ENCODE data around the gene ERAS.

Gene ERAS

GRCh38 chrX:48790477-48790876 lies 35.8 kb upstream of the ERAS start:
- no peak overlapping the region for H3K27ac Mint-ChIP-seq
- peaks cover 8% of the 10 kb centered on the region for H3K4me1 Mint-ChIP-seq (ENCODE audit: low read depth)
- H3K27me3 Mint-ChIP-seq (ENCODE audit: low read depth): peaks cover 21% of the 10 kb centered on the region
- H3K4me3 Mint-ChIP-seq: no peak overlapping the region
- H3K36me3 Mint-ChIP-seq (ENCODE audit: low read depth): no peaks in the 10 kb centered on the region
- no peaks in the 10 kb centered on the region for H3K9me3 Mint-ChIP-seq

- H3K27me3 Mint-ChIP-seq (ENCODE audit: low read depth): peaks cover 21% of the 10 kb centered on the region
- no peaks in the 10 kb centered on the region for H3K36me3 Mint-ChIP-seq (ENCODE audit: low read depth)
- H3K27ac Mint-ChIP-seq: no peak overlapping the region
- H3K4me1 Mint-ChIP-seq (ENCODE audit: low read depth): peaks cover 8% of the 10 kb centered on the region
- no peak overlapping the region for H3K4me3 Mint-ChIP-seq
- H3K9me3 Mint-ChIP-seq: no peaks in the 10 kb centered on the region
Observed at GRCh38 chrX:48791063-48791820, 35.1 kb upstream of the ERAS start.

- H3K4me1 Mint-ChIP-seq (ENCODE audit: low read depth): peaks cover 8% of the 10 kb centered on the region
- no peaks in the 10 kb centered on the region for H3K36me3 Mint-ChIP-seq (ENCODE audit: low read depth)
- H3K27ac Mint-ChIP-seq: no peak overlapping the region
- no peak overlapping the region for H3K4me3 Mint-ChIP-seq
- H3K27me3 Mint-ChIP-seq (ENCODE audit: low read depth): peaks cover 14% of the 10 kb centered on the region
- H3K9me3 Mint-ChIP-seq: no peaks in the 10 kb centered on the region
Observed at GRCh38 chrX:48792219-48792618, 34.1 kb upstream of the ERAS start.

- Mint-ChIP-seq H3K9me3 (no peaks in the 10 kb centered on the region), H3K27me3 (ENCODE audit: low read depth) (peaks cover 6% of the 10 kb centered on the region), H3K36me3 (ENCODE audit: low read depth) (no peaks in the 10 kb centered on the region), H3K4me1 (ENCODE audit: low read depth) (peaks cover 8% of the 10 kb centered on the region), H3K4me3 (no peak overlapping the region), H3K27ac (no peak overlapping the region)
Observed at GRCh38 chrX:48793935-48794334, 32.4 kb upstream of the ERAS start.

- no peak overlapping the region for H3K4me3 Mint-ChIP-seq
- peaks cover 5% of the 10 kb centered on the region for H3K4me1 Mint-ChIP-seq (ENCODE audit: low read depth)
- no peaks in the 10 kb centered on the region for H3K36me3 Mint-ChIP-seq (ENCODE audit: low read depth)
- no peaks in the 10 kb centered on the region for H3K9me3 Mint-ChIP-seq
- peaks cover 6% of the 10 kb centered on the region for H3K27me3 Mint-ChIP-seq (ENCODE audit: low read depth)
- H3K27ac Mint-ChIP-seq: no peak overlapping the region
Observed at GRCh38 chrX:48794340-48794910, 31.9 kb upstream of the ERAS start.

- H3K4me3 Mint-ChIP-seq: no peak overlapping the region
- no peaks in the 10 kb centered on the region for H3K36me3 Mint-ChIP-seq (ENCODE audit: low read depth)
- no peaks in the 10 kb centered on the region for H3K9me3 Mint-ChIP-seq
- no peaks in the 10 kb centered on the region for H3K4me1 Mint-ChIP-seq (ENCODE audit: low read depth)
- H3K27ac Mint-ChIP-seq: no peak overlapping the region
- peaks cover 1% of the 10 kb centered on the region for H3K27me3 Mint-ChIP-seq (ENCODE audit: low read depth)
Observed at GRCh38 chrX:48794911-48795515, 31.3 kb upstream of the ERAS start.

- H3K4me1 Mint-ChIP-seq (ENCODE audit: low read depth): peaks cover 11% of the 10 kb centered on the region
- H3K27me3 Mint-ChIP-seq (ENCODE audit: low read depth): no peaks in the 10 kb centered on the region
- no peaks in the 10 kb centered on the region for H3K36me3 Mint-ChIP-seq (ENCODE audit: low read depth)
- no peak overlapping the region for H3K27ac Mint-ChIP-seq
- H3K9me3 Mint-ChIP-seq: no peaks in the 10 kb centered on the region
- H3K4me3 Mint-ChIP-seq: no peak overlapping the region
Observed at GRCh38 chrX:48798318-48798717, 28.0 kb upstream of the ERAS start.

GRCh38 chrX:48800574-48801279 lies 25.6 kb upstream of the ERAS start:
- no peaks in the 10 kb centered on the region for H3K27me3 Mint-ChIP-seq (ENCODE audit: low read depth)
- H3K9me3 Mint-ChIP-seq: no peaks in the 10 kb centered on the region
- peaks cover 11% of the 10 kb centered on the region for H3K4me1 Mint-ChIP-seq (ENCODE audit: low read depth)
- peaks cover 6% of the 10 kb centered on the region for H3K36me3 Mint-ChIP-seq (ENCODE audit: low read depth)
- H3K27ac Mint-ChIP-seq: peak overlapping the region; percentile 99
- peak overlapping the region; percentile 96 for H3K4me3 Mint-ChIP-seq

- H3K27me3 Mint-ChIP-seq (ENCODE audit: low read depth): no peaks in the 10 kb centered on the region
Observed at GRCh38 chrX:48801280-48802088, 24.8 kb upstream of the ERAS start, which contains the start of gene HDAC6. Gene HDAC6 (plus strand): TSS chrX:48802067. CDS start chrX:48802693, 626 bp downstream.

GRCh38 chrX:48802089-48802904 lies 24.0 kb upstream of the ERAS start:
- Mint-ChIP-seq H3K27me3 (ENCODE audit: low read depth) (no peaks in the 10 kb centered on the region), H3K36me3 (ENCODE audit: low read depth) (peaks cover 9% of the 10 kb centered on the region), H3K9me3 (no peaks in the 10 kb centered on the region), H3K4me3 (peak overlapping the region; percentile 96), H3K4me1 (ENCODE audit: low read depth) (peaks cover 13% of the 10 kb centered on the region), H3K27ac (peak overlapping the region; percentile 99)

More at GRCh38 chrX:48801280-48802088, 24.8 kb upstream of the ERAS start, which contains the start of gene HDAC6:
- Mint-ChIP-seq H3K36me3 (ENCODE audit: low read depth) (peaks cover 9% of the 10 kb centered on the region), H3K4me1 (ENCODE audit: low read depth) (peaks cover 13% of the 10 kb centered on the region), H3K9me3 (no peaks in the 10 kb centered on the region), H3K4me3 (peak within 1 kb of the TSS; percentile 96), H3K27ac (peak within 1 kb of the TSS; percentile 99)

GRCh38 chrX:48802905-48803200 lies 23.5 kb upstream of the ERAS start:
- peak overlapping the region; percentile 99 for H3K27ac Mint-ChIP-seq
- H3K9me3 Mint-ChIP-seq: no peaks in the 10 kb centered on the region
- peaks cover 13% of the 10 kb centered on the region for H3K4me1 Mint-ChIP-seq (ENCODE audit: low read depth)
- peak overlapping the region; percentile 96 for H3K4me3 Mint-ChIP-seq
- H3K27me3 Mint-ChIP-seq (ENCODE audit: low read depth): no peaks in the 10 kb centered on the region
- H3K36me3 Mint-ChIP-seq (ENCODE audit: low read depth): peaks cover 9% of the 10 kb centered on the region

GRCh38 chrX:48806081-48806480 lies 20.2 kb upstream of the ERAS start:
- H3K36me3 Mint-ChIP-seq (ENCODE audit: low read depth): peaks cover 11% of the 10 kb centered on the region
- H3K4me1 Mint-ChIP-seq (ENCODE audit: low read depth): peaks cover 6% of the 10 kb centered on the region
- no peak overlapping the region for H3K27ac Mint-ChIP-seq
- H3K9me3 Mint-ChIP-seq: no peaks in the 10 kb centered on the region
- no peak overlapping the region for H3K4me3 Mint-ChIP-seq
- H3K27me3 Mint-ChIP-seq (ENCODE audit: low read depth): no peaks in the 10 kb centered on the region

- Mint-ChIP-seq H3K27ac (no peak overlapping the region), H3K36me3 (ENCODE audit: low read depth) (peaks cover 5% of the 10 kb centered on the region), H3K4me1 (ENCODE audit: low read depth) (no peaks in the 10 kb centered on the region), H3K9me3 (no peaks in the 10 kb centered on the region), H3K27me3 (ENCODE audit: low read depth) (no peaks in the 10 kb centered on the region), H3K4me3 (no peak overlapping the region)
Observed at GRCh38 chrX:48813644-48814043, 12.7 kb upstream of the ERAS start.
